Ovary (tissue), 9 donors: Measurements from ENCODE around the gene CHRNA5. TPM values are rescaled to one million over a fixed set of nuclear protein-coding genes. Genes with fewer than 3 reads are reported as not detected.
A peak's percentile ranks its signal among the peaks of the same experiment; 100 is the strongest.

Source experiments
- DNase-seq, 5 donors: peaks; one replicate each; pipeline ENCODE4 v3.0.0-alpha.2; 2019 to 2020
- H3K27ac ChIP-seq, 2 donors: fragments of 200-600 bp; one replicate each; pipeline versions ENCODE4 v1.5.1 to v1.8.0; 2019 to 2022
- H3K27me3 ChIP-seq: fragments of 200-600 bp; one replicate; pipeline ENCODE4 v1.8.0; 2022
- H3K36me3 ChIP-seq: fragments of 200-600 bp; sonication (generic); one replicate; pipeline ENCODE4 v1.5.1; 2019
- H3K4me1 ChIP-seq: one replicate; pipeline ENCODE4 v1.8.1; 2013; ENCODE audit warnings: mild to moderate bottlenecking, moderate library complexity; ENCODE audit not compliant: insufficient read depth
- H3K4me3 ChIP-seq: fragments of 200-600 bp; sonication (generic); one replicate; pipeline ENCODE4 v1.5.1; 2017
- H3K9me3 ChIP-seq, 2 donors: fragments of 200-600 bp in 1 of 2; sonication (generic) in 1 of 2; one replicate each; pipeline versions ENCODE4 v1.5.1 to v1.8.1; 2013 to 2019; ENCODE audit warnings: mild to moderate bottlenecking in 1 of 2, moderate library complexity in 1 of 2
- EP300 ChIP-seq: sonication (generic); formaldehyde crosslinking; IDR thresholded peaks from one replicate; pipeline ENCODE4 v1.6.1; 2017; ENCODE audit warnings: antibody characterized with exemption
- POLR2A ChIP-seq: fragments of 450-650 bp; IDR thresholded peaks from one replicate; pipeline ENCODE4 v1.6.1; 2017; ENCODE audit warnings: antibody characterized with exemption, mild to moderate bottlenecking, moderate library complexity
- WGBS, 3 donors: extraction: QIAGEN DNeasy Blood & Tissue Kit in 1 of 3; methylation state at CpG; one replicate each; pipeline versions ENCODE4 v1.1.5 to v1.1.7; 2013 to 2017; 5-methylcytosine and 5-hydroxymethylcytosine counted together
- intact Hi-C, 4 donors: fragments of 100-400 bp; cut with DNase I; formaldehyde crosslinking; loops; one replicate each; pipeline versions ENCODE4 v1.11.0 to v1.15.1; 2022 to 2023
- polyA plus RNA-seq, 2 donors: library from polyadenylated mRNA; stranded (reverse); fragments of 200-250 nt in 1 of 2; fragments of 350-450 nt in 1 of 2; fragmentation: Illumina TruSeq in 1 of 2; extraction: RNeasy Lipid Tissue Mini Kit (QIAGEN cat#74804) in 1 of 2; gene quantifications; one replicate each; pipeline ENCODE4 v1.2.3, GENCODE V29; 2013 to 2014
- total RNA-seq, 7 donors: library from RNA; depleted of rRNA in 2 of 7; stranded (reverse); fragments of >200 nt in 2 of 7; fragmentation: NEBNext Ultra II Directional in 3 of 7; extraction: Animal tissue kit (Norgen Biotek cat#: 25700) in 3 of 7; gene quantifications; one replicate each; pipeline versions ENCODE4 v1.1.0 to v1.2.4, GENCODE V29; 2016 to 2023
- TF ChIP-seq, protein P1 (sequence below), 3 donors: fragments of 450-650 bp in 2 of 3; fragments of 200-600 bp in 1 of 3; IDR thresholded peaks; one replicate each; pipeline versions ENCODE4 v1.5.1 to v1.8.0; 2016 to 2022; ENCODE audit warnings: antibody characterized with exemption in 3 of 3, mild to moderate bottlenecking in 1 of 3
- donor health status: DM: no; HTN: no; CAD: no; lungs with moderate emphysema.
- donor health status: DM: no; HTN: no; CAD: no.
- donor health status: Bipolar disorder and iron deficiency.
- donor health status: DM: yes; HTN: yes; CAD: no.
- donor health status: DM: no; HTN: no; CAD: no.
- donor health status: DM: yes; HTN: yes; CAD: no.

Gene CHRNA5
- total and polyA plus RNA-seq, 9 donors = 0.42 to 2.2 (median 0.74) TPM

GRCh38 chr15:78629716-78630065 lies 64.4 kb downstream of the CHRNA5 start:
- no peak overlapping the region for H3K27ac ChIP-seq
- no peaks in the 10 kb centered on the region for H3K9me3 ChIP-seq
- H3K36me3 ChIP-seq = no peaks in the 10 kb centered on the region
- H3K4me1 ChIP-seq = no peaks in the 10 kb centered on the region
- WGBS, 3 donors = 89 to 96% (median 92%) methylated on average over 12 of the region's 12 CpGs
- TF ChIP-seq EP300 (no peak), POLR2A (no peak)
- TF ChIP-seq, protein P1, sequence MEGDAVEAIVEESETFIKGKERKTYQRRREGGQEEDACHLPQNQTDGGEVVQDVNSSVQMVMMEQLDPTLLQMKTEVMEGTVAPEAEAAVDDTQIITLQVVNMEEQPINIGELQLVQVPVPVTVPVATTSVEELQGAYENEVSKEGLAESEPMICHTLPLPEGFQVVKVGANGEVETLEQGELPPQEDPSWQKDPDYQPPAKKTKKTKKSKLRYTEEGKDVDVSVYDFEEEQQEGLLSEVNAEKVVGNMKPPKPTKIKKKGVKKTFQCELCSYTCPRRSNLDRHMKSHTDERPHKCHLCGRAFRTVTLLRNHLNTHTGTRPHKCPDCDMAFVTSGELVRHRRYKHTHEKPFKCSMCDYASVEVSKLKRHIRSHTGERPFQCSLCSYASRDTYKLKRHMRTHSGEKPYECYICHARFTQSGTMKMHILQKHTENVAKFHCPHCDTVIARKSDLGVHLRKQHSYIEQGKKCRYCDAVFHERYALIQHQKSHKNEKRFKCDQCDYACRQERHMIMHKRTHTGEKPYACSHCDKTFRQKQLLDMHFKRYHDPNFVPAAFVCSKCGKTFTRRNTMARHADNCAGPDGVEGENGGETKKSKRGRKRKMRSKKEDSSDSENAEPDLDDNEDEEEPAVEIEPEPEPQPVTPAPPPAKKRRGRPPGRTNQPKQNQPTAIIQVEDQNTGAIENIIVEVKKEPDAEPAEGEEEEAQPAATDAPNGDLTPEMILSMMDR (IDR thresholded peaks at IDR 0.05) = no peak
- H3K4me3 ChIP-seq = no peak overlapping the region
- no peak for DNase-seq
- intact Hi-C loops = loop anchor here in 3 of 4 donors (5.0 to 10.0 kb wide), 4 partner anchors 73 to 555 kb away; no protein-coding TSS in a partner anchor
- no peaks in the 10 kb centered on the region for H3K27me3 ChIP-seq

DNA sequence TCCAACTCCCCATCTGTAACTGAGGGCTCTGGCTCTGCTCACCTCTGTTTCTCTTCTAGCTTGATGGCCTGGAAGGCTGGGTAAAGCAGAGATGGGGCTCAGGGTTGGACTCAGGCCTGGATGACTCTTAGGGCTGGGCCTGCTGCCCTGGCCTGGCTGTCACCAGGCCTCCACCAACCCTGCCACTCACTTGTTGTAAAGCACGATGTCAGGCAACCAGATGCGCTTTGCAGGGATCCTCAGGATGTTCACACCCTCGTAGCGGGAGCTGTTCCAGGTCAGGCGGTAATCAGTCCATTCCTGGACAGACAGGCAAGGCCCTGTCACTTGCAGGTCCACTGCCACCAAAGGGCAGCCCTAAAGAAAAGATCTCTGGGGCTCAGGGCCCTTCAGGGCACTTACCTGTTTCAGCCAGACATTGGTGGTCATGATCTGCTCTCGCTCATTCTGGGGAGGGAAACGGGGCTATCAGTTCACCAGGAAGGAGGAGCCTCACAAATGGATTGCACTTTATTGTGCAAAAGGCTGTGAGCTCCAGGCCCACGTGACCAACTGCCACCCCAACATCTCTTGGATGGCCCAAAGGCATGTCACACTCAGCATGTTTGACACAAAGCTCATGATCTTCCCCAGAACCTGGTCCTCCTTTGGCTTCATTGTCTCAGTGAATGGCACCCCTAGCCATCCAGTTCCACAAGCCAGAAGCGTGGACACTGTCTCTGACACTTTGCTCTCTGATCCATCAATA lies 65.7 kb downstream of the CHRNA5 start:
- Histone ChIP-seq H3K36me3 (no peaks in the 10 kb centered on the region), H3K9me3 (no peaks in the 10 kb centered on the region), H3K4me3 (no peak overlapping the region), H3K27ac (no peak overlapping the region), H3K4me1 (no peaks in the 10 kb centered on the region), H3K27me3 (no peaks in the 10 kb centered on the region)
- intact Hi-C loops = no loop called here
- WGBS, 3 donors = 83 to 86% (median 84%) methylated on average over 9 of the region's 9 CpGs
- TF ChIP-seq POLR2A (no peak), EP300 (no peak)
- TF ChIP-seq, protein P1 (IDR thresholded peaks at IDR 0.05) = no peak
- DNase-seq = peak in 1 of 5 donors; percentile 5

DNA sequence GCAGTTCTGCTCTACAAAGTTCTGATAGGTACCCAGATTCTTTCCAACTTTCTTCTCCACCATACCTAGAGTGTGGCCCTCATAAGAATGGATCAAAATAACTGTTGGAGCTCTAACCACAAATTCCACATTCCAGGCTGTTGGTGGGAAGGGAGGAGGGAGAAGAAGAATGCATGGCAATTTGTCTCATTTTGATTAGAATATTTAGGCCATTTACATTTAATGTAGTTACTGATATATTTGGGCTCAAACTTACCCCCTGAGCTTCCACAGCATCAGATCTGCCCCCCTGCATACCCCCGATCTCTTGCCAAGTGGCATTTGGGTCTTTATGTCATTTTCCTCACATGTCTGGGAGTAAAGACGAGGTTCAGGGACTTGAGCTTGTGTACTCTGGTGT lies 68.0 kb downstream of the CHRNA5 start:
- Histone ChIP-seq H3K4me3 (no peak overlapping the region), H3K36me3 (no peaks in the 10 kb centered on the region), H3K27me3 (no peaks in the 10 kb centered on the region), H3K9me3 (no peaks in the 10 kb centered on the region), H3K27ac (no peak overlapping the region), H3K4me1 (no peaks in the 10 kb centered on the region)
- 92 to 99% (median 97%) methylated on average over 2 of the region's 2 CpGs for WGBS, 3 donors
- TF ChIP-seq, protein P1 (IDR thresholded peaks at IDR 0.05) = no peak
- TF ChIP-seq EP300 (no peak), POLR2A (no peak)
- intact Hi-C loops = no loop called here
- DNase-seq = no peak

DNA sequence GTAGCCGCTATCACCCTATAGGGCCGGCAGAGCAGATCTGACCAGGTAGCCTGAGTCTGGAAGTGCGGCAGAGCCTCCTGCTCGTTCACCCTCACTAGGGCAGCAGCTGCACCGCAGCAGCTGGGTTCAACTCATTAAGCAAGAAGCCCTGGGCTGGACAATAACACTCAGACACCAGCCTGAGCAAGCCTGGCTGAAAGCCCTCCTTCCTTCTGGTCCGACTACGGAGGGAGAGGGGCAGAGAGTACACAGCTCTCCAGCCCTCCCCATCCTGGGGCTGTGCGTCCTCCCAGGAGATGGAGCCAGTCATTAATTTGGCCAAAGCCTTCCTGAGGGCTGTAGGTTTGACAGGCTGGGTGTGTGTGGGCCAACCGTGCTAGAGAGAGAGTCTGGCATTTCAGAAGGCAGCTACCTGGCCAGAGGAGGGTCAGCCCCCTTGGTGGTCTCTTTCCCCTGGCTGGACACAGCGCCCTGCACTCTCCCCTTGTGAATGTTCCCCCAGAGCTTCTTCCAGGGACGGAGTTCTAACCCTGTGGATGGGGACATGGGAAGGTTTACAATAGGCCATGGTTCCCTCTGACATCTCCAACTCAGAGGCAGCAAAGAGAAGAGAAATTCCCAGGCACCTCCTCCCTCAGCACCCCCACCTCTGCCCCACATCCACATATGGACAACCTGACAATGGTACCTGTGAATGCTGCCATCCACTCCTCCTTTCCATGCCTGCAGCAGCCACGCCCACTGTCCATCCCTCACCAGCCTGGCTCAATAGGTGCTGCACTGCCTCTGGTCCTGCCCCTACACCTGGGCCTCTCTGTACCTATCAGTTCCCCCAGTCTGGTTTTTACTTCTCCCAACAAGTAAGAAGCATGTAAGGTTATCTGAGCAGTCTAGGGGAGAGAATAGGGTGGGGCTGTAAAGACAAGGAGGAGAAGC lies 69.2 kb downstream of the CHRNA5 start:
- H3K4me3 ChIP-seq = no peak overlapping the region
- H3K27me3 ChIP-seq = no peaks in the 10 kb centered on the region
- H3K36me3 ChIP-seq = no peaks in the 10 kb centered on the region
- no peaks in the 10 kb centered on the region for H3K9me3 ChIP-seq
- no peak overlapping the region for H3K27ac ChIP-seq
- intact Hi-C loops = no loop called here
- TF ChIP-seq, protein P1 (IDR thresholded peaks at IDR 0.05) = no peak
- TF ChIP-seq EP300 (no peak), POLR2A (no peak)
- no peaks in the 10 kb centered on the region for H3K4me1 ChIP-seq
- no peak for DNase-seq
- WGBS, 3 donors = 81 to 87% (median 87%) methylated on average over 12 of the region's 12 CpGs
